Fibroblast of mammary gland (primary cell): ENCODE results near the gene BEX3.
"Not testable (repeated sequence)": the region's sequence is repeated elsewhere in the genome, so short reads cannot be mapped to it uniquely, and the experiment has no call there.

Experiments
- DNase-seq: peaks from one replicate; pipeline ENCODE4 v3.0.0-alpha.2; 2010; ENCODE audit warnings: low read depth
- H3K4me3 ChIP-seq: 2 replicates; pipeline ENCODE4 v1.5.1; 2011; ENCODE audit warnings: low read depth, mild to moderate bottlenecking, low read length, moderate library complexity; ENCODE audit not compliant: control insufficient read depth
- TF ChIP-seq, protein P1 (sequence below): conservative IDR thresholded peaks from 2 replicates; pipeline ENCODE4 v1.5.1; 2011; ENCODE audit warnings: low read depth, low read length, inconsistent platforms; ENCODE audit not compliant: control insufficient read depth, insufficient read depth

BEX3 gene

DNA sequence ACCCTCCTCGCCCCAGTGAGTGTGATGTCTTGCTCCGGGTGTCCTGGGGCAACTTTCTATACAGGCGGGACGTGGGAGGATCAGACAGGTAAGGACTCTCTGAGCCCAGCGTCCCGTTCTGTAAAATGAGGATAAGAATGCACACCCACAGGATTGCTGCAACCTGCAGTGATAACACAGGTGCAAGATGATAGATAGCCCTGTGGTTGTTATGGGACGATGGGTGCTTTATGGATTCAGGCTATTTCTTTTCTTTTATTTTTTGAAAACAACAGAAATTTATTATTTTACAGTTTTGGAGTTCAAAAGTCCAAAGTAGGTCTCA lies 28.6 kb downstream of the BEX3 start:
- peak overlapping the region; percentile 73 for H3K4me3 ChIP-seq
- no peak for DNase-seq
- TF ChIP-seq, protein P1, sequence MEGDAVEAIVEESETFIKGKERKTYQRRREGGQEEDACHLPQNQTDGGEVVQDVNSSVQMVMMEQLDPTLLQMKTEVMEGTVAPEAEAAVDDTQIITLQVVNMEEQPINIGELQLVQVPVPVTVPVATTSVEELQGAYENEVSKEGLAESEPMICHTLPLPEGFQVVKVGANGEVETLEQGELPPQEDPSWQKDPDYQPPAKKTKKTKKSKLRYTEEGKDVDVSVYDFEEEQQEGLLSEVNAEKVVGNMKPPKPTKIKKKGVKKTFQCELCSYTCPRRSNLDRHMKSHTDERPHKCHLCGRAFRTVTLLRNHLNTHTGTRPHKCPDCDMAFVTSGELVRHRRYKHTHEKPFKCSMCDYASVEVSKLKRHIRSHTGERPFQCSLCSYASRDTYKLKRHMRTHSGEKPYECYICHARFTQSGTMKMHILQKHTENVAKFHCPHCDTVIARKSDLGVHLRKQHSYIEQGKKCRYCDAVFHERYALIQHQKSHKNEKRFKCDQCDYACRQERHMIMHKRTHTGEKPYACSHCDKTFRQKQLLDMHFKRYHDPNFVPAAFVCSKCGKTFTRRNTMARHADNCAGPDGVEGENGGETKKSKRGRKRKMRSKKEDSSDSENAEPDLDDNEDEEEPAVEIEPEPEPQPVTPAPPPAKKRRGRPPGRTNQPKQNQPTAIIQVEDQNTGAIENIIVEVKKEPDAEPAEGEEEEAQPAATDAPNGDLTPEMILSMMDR, result no peak

DNA sequence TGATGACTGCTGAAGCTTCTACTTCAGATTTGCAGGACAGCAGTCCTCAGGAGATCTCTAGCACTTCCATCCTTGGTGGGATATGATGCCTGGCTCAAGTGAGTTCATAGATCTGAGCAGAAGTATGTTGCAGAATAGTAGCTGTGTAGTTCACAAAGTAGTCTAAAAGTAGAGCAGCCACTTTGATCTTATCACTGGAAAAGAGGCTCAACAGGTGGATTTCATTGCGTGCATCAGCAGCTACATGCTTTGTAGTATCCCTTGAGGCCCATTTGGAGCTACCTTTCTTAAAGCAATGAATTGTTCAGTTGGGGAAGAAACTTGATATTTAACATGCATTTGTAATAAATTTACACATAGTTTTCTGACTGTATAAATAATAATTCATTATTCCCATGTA lies 29.9 kb downstream of the BEX3 start:
- TF ChIP-seq, protein P1, result no peak
- no peak for DNase-seq
- H3K4me3 ChIP-seq, result no peak overlapping the region

DNA sequence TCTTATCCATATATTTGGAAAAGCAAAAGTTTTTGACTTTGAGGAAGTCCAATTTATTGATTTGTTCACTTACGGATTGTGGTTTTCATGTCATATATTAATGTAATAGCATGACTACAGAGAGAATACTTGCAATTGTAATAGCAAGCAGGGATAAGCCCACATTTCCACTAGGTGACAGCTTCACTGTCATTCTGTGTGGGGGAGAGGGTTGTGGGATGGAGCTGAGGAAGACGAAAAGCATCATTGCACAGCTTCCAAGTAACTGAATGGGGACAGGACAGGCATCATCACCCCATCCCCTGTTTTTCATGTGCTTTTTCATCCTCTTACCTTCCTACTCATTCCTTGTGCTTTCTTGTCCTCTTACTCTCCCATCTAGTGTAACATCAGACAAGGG lies 31.4 kb downstream of the BEX3 start:
- TF ChIP-seq, protein P1, result no peak
- H3K4me3 ChIP-seq, result no peak overlapping the region
- no peak for DNase-seq

DNA sequence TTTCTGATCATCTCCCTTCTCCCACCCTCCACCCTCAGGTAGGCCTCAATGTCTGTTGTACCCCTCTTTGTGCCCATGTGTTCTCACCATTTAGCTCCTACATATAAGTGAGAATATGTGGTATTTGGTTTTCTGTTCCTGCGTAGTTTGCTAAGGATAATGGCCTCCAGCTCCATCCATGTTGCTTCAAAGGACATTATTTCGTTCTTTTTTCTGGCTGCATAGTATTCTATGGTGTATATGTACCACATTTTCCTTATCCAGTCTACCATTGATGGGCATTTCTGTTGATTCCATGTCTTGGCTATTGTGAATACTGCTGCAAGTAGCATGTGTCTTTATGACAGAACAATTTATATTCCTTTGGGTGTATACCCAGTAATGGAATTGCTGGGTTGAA lies 35.4 kb downstream of the BEX3 start:
- DNase-seq, H3K4me3 ChIP-seq: not testable (repeated sequence)

DNA sequence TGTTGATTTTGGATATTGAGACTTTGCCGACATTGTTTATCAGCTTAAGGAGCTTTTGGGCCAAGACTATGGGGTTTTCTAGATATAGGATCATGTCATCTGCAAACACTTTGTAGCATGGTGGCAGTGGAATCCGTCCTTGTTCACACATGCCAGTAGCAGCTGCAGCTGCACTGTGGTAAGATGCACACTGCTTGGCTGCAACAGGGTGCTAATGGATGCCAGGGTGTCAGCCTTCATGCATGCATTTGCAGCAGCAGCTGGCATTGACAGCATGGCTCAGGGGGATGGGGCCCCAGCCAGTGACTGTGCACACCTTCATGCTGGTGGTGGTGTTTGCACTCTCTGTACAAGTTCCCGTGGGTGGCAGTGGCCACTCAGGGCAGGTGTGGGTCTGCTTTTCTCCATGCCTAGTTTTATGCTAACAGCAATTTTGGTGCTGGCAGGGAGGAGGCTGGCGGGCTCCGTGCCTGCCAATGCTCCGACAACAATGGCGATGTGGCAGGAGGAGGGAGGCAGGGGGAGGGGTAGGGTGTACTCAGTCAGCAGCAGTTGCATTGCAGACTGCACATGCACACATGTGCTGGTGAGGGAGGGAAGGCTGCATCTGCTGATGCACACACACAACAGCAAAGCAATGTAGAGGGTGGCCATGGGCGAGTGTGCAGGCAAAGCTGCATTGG lies 37.5 kb downstream of the BEX3 start:
- TF ChIP-seq, protein P1, result no peak
- DNase-seq, result no peak
- H3K4me3 ChIP-seq, result no peak overlapping the region

DNA sequence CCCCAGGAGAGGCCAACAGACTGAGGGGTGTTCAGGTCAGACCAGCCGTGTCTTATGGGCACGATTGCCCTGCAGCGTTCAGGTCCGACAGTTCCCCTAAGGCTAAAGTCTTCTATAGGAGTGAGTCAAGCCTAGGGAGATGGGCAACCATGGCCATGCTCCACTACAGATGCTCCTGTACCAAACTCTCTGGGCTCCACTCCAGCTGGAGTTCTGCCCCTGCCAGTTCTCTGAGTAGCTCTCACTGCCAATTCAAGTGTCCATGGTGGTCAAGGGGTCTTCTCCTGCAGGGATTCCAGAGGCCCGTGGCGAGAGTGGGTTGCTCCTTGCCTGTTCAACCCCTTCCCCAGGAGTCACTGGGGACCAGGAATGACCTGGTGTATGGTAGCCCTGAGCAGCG lies 38.2 kb downstream of the BEX3 start:
- no peak for DNase-seq
- TF ChIP-seq, protein P1, result no peak
- H3K4me3 ChIP-seq, result no peak overlapping the region

DNA sequence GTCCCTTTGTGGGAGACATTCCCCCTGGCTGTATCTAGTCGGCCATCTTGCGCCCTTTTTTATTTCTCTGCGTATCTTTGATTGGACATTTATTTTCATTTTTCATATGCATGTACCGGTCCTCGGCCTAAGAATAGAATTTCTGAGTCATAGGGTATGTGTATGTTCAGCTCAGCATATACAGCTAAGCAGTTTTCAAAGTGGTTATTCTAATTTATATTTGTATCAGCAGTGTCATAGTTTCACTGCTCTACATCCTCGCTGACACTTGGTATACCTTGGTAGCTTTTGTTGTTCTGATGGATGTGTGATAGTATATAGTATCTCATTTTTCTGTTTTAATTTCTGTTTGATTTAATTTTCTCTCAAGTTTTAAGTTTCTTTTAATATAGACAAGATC lies 38.7 kb downstream of the BEX3 start:
- no peak overlapping the region for H3K4me3 ChIP-seq
- TF ChIP-seq, protein P1, result no peak
- DNase-seq, result no peak
